Right renal pelvis (tissue), 4 donors: ENCODE results near the gene TMEM117. TPM values are rescaled to one million over a fixed set of nuclear protein-coding genes. Genes with fewer than 3 reads are reported as not detected.

Experiments
- DNase-seq, 4 donors: peaks; one replicate each; pipeline ENCODE4 v3.0.0-alpha.2; 2013; ENCODE audit warnings: low read depth in 4 of 4, low spot score in 3 of 4, missing footprints in 1 of 4
- polyA plus RNA-seq, 4 donors: library from polyadenylated mRNA; unstranded; fragments of 120-200 nt; gene quantifications; one replicate each; pipeline ENCODE4 v1.2.1, GENCODE V29; 2013; ENCODE audit not compliant: insufficient read length in 4 of 4

TMEM117 gene
- polyA plus RNA-seq, 4 donors, result 12.1 to 16.4 (median 15.2) TPM

DNA sequence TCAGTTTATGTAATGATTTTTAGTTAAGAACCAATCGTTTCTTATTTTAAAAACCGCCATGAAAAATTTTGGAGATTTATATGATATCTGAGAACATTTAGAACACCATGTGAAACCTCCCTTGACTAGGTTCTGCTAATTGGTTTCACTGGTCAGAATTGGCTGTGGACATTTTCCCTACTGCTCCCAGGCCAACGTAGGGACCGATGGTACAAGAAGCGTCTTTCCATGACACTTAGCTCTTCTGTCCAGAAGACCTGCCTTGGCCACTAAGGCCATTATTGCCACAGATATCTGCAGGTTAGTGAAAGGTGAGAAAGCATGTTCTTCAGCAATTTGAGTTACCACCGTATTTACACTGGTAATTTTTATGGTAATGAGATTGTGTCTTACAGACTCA is 424.0 kb downstream of the TMEM117 start:
- DNase-seq, result no peak

DNA sequence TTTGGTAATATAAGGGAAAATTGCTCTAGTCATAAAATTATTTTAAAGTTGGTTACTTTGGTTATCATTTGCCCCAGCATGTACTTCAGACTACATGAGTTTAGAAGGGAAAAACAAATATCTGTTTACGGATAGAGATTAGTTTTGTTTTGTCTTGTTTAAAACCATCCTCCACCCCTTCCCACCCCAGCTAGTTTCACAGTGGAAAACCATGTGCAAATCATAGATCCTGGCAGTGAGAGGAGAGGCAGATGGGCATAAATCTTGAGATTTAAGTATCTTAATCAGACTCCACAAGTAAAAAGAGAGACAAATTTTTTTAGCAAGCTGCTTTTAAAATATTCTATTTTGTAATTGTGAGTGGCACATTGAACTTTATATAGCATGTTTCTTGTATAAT is 424.7 kb downstream of the TMEM117 start:
- DNase-seq, result no peak

DNA sequence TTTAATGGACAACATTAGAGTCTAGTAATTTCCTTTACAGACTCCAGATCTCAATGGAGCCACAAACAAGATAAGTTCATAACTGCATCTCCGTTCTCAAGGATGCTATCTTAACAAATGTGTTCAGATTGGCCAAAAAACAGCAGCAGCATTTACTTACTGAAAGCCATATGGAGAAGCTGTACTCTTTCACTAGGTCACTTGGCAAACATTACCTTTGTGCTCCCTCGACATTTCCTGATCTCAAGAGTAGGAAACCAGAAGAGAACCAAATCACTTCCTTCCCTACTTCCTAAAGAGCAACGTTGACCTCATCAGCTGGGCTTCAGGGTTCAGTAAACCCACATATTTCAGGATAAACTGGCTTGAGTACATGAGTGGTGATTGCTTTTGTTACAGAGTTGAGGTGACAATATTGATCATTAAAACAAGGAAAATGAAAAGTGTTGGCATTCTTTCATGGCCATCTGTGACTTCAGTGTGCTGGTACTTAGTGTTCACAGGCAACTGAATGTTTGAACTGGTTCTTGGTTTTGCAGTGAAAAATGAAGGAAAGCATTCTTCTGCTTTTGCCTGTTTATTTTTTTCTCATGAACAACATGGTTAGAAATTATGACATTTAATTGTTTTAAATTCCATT is 449.6 kb downstream of the TMEM117 start:
- DNase-seq, result no peak

DNA sequence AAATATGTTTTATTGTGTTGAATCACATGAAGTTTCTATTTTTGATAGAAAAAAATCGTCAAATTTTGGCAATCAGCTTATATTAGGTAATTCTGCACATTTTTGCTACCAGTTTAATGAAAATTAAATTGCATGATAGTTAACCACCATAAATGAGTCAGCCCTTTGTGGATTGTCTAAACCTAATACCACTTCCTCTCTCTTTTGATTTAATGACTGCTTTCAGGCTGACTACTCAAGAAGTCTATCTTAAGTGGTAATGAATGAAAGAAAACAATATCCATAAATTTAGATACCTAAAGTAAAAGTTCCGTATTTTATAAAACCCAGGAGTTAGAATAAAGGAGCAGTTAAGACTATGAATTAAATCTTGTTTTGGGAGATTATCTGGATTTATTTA is 450.5 kb downstream of the TMEM117 start:
- no peak for DNase-seq

DNA sequence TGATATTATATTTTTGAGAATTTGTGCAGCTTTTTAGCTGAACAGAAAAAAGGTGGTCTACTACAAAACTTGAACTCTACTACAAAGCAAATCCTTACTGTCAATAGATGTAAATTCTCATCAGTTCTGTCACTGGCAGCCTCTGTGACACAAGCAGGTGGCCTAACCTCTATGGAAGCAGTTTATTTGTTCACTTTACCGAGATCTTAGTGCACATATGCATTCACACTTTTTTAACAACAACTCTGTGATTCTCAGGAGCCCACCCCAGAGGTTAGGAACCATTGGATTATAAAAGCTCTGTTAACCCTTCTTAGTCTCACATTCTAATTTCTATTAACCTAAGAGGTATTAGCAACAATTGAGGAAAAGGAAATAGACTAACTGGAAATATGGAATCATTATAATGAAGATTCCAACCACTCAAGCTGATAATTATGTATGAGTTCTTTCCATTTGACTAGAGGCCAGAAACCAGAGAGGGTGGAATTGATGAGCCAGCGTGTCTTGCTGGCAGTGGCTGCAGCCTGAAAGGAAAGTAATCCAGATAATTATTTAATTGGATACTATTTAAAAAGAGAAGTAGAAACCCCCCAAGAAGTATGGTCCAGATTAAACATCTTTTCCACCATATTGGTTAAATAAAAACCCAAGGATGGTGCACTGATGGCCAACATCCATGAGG is 451.1 kb downstream of the TMEM117 start:
- no peak for DNase-seq

DNA sequence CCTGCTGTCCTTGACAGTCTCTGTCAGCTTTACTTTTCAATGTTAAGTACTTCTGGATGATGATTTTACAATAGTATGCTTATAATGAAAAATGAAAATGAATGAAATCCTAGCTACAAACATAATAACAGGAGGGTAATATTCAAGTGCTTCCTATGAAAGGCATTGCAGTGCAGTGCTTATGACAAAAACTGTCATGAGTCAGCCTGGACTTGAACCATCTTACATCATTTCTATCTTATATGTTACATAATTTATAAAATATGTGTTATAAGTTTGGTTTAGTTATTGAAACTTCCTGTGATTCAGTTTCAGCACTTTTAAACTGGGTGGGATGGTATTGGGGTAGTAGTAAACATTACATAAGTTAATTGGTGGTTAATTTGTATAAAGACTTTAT is 451.7 kb downstream of the TMEM117 start:
- DNase-seq, result no peak

DNA sequence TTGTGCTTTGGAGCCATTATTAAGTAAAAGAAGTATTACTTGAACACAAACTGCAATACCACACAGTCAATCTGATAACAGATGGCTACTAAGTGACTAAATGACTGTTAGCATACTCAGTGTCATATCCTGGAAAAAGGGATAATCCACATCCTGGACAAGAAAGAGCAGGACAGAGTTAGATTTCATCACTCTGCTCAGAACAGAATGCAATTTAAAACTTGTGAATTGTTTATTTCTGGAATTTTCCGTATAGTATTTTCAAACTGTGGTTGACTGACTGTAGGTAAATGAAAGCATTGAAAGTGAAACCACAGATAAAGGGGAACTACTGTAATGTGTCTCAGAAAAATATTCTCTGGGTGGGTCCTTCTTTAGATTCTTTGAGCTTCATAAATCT is 458.8 kb downstream of the TMEM117 start:
- DNase-seq, result no peak

DNA sequence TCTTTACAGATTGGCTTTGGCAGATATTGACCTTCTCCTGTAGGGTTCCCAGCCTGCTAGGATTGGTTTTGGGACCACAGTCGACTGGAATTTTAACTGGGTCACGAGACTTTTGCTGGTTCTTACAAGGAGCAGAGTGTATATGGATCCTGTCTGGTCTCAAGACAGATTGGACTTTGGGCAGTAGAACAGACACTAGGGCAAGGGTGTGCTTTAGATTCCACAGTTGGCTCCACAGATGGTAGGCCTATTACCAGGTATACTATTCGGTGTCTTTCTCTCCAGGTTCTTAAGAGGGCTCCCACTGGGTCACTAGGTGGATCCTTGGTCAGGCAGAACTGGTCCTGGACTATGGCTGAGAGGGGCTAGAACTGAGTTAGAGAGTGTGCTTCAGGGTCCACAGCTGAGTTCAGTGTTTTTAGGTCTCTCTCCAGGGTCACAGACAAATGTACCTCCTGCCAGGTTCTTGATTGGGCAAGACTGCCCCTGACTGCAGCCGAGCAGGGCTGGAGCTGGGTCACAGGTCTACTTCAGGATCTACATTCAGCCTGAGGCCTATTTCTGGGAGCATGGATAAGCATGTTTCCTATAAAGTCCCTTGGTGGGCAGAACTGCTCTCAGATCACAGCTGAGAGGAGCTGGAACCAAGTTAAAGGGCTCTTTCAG is 460.2 kb downstream of the TMEM117 start:
- DNase-seq, result no peak

DNA sequence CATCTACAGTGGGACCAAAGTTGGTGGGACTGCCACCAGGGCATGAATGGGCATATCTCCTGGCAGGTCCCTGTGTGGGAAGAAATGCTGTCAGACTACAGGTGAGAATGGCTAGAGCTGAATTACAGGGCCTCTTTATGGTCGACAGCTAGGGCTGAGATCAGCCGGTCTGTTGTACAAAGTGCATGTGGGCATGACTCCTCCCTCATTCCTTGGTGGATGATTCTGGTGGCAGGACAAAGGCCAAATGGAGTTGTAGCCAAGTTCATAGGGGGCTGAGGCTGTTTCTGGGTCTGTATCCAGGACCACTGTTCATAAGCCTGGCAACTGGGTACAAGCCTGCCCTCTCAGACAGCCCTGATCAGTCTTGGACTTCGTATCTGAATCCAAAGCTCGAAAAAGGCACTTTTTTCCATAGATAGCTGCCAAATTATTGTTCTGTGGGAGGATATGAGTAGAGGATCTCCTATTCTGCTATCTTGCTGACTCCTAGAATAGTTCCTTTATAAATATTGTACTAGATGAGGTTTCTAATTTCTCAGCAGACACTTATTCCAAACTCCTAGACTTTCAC is 460.8 kb downstream of the TMEM117 start:
- no peak for DNase-seq

DNA sequence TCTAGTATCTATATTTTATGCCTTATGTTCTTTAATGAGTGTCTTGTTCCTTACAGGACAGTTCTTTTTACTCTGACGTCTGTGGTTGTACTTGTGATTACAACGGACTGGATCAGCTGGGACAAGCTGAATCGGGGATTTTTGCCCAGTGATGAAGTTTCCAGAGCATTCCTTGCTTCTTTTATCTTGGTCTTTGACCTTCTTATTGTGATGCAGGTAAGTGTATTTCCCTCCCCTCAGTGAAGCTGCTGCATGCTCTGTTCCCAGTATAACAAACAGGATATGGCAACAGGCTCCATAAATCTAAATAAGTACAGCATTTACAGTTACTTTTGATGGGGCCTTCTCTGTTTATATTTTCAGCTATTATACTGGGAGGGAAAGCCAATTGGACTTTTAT is 463.6 kb downstream of the TMEM117 start:
- no peak for DNase-seq

DNA sequence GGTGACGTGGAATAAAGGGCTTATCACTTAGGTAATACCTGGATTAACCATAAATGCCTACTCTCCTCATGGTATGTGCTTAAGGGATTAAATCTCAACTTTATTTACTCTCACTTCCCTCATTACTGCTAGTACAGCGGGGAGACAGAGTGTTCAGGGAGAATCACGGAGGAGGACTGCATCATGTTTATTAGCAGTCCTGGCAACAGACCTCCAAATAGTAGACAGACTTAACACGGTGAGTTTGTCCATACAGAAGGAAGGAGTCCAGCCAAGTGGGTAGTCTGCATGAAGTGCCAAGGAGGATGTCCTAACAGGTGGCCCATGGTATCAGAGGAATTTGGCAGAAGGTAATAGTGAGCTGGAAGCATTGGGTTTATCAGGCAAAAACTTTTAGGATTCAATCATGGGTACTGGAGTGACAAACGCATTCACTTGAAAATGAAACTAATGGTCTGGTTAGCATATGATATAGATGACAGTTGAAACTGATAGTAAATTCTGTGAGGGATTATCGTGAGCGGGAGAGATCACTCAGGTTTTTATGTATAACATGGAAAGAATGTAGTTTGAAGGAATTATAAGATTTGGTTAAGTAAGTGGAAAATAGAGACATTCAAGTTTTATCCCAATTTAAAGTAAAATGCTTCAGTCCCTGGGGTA is 471.8 kb downstream of the TMEM117 start:
- DNase-seq, result no peak

DNA sequence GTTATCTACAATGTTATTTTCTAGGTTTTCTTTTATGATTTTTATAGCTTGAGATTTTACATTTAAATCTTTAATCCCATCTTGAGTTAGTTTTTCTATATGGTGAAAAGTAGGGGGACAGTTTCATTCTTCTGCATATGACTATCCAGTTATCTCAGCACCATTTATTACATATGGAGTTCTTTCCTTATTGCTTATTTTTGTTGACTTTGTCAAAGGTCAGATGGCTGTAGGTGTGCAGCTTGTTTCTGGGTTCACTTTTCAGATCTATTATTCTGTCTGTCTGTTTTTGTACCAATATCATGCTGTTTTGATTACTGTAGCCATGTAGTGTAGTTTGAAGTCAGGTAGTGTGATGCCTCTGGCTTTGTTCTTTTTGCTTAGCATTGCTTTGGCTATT is 477.3 kb downstream of the TMEM117 start:
- DNase-seq, result no peak

DNA sequence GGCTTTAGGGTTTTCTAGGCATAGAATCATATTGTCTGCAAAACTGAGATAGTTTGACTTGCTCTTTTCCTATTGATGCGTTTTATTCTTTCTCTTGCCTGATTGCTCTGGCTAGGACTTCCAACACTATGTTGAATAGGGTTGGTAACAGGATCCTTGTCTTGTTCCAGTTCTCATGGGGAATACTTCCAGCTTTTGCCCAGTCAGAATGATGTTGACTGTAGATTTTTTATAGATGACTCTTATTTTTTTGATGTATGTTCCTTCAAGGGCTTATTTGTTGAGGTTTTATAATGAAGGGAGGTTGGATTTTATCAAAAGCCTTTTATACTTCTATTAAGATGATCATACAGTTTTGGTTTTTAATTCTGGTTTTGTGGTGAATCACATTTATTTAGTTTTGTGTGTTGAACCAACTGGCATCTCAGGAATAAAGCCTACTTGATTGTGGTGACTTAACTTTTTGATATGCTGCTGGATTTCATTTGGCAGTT is 478.2 kb downstream of the TMEM117 start:
- DNase-seq, result no peak

DNA sequence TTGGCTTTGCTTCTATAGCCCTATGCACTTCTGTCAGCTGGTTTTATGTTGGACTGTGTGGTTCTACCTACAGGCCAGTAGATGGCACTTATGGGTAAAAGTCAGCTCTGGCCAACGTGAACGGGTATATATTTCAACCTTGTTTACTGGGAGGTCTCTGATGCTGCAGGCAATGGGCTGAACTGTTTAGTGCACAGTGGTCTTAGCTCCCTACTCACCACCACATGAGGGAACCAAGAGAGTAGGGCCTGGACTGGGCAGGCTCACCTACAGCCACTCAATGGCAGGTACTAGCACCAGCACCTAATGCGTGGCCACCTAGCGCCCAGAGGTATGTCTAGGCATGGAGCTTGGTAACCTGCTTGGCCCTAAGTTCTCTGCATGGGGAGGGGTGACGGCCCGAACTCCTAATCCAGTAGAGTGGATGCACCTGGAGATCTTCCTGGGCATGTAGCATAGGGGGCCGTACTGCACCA is 481.8 kb downstream of the TMEM117 start:
- DNase-seq, result peak in 2 of 4 donors; percentile 9 to 20

DNA sequence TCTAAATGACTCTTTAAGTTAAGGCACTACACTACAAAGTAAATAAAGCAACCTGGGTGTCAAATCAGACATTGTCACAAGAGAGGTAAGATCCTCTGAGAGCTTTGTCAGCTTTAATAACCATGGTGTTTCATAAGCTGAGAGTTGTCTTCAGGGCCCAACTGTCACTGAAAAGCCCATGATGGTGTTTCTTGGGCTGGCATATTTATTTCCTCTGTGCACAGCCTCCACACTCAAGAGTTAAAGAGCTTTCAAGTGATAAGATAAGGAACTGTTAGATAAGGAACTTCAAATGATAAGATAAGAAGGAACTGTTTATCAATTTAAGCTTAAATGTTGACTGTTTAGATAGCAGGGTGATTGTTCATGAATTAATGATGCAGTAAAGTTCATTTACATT is 495.4 kb downstream of the TMEM117 start:
- no peak for DNase-seq

DNA sequence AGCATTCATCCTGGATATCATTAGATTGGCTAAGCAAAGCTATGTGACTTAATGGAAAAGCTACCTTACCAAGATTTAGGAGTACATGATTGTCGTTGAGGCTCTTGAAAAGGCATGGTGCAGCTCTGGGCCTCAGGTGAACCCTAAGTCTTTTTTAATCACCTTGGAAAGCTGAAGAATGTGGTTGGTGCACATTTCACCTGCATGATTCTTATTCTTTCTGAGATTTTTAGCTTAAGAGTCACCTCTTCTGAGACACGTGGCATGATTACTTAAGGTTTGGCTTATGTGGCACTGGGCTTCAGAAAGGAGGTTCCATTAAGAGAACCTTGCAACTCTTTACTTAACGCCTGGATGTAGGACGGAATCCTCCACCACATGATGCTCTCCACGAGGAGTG is 498.5 kb downstream of the TMEM117 start:
- DNase-seq, result no peak

DNA sequence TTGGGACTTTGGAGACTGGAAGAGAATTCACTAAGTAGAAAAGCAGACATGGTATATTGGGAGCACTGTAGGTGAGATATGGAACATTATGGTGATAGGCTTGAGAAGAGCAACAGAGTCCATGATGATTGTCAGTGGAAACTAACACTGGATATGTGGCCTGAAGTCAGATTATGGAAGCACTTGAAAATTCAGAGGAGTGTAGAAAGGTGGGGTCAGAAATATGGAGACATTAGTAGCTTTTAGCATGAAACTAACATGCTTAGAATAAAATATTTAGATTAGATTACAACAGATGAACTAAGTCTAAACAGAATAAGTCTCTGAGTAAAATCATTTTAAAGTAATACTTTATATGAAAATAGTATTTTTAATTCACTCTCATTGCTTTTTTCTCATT is 499.1 kb downstream of the TMEM117 start:
- no peak for DNase-seq

DNA sequence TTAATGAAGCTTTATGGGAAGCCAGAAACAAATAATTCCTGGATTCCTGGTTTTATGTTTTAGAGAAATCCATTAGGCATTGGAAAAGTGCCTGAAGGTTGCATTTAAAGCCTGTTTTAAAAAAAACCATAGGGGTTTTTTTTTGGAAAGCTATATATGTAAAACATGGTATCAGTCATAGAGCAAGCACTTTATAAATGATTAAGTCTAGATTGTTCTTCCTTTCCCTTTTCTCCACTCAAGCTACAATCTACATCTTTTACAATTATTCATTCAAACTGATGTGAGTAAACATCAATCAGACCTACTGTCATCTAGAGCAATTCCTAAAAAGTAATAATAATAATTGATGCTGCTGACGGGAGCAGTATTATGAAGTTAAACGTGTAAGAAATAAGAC is 500.7 kb downstream of the TMEM117 start:
- DNase-seq, result no peak

DNA sequence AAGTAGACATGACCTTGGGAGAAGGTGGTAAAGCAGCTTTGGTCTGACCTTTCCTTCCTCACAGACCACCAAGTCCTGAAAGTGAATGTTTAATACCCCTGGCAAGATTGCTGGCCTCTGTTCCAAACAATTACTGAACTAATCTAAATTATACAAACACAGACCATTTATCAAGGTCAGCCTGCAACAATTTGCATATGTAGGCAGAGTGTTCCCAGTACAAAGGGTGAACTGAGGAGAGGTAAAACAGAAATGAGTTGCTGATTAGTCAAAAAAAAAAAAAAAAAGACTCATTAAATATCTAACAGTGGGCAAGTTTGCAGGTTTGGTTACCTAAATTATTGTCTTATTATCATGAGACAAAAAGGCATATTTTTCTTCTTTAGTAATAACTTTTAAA is 506.5 kb downstream of the TMEM117 start:
- no peak for DNase-seq

DNA sequence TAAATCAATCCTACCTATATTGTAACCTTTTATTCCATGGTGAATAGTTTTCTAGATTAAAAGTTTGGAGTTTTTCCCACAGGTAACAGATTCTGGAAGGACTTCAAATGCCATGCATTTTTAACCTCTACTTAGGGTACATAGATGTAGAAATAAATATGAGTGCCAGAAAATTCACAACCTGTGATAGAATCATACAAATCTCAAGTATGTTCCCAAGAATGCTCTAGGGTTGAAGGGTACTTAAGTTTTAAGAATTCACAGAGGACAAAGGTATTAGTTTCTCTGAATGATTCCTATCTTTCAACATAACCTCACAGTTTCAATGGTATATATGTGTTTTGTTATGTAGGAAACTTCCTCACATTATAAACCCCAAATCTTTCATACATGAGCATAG is 511.3 kb downstream of the TMEM117 start:
- DNase-seq, result no peak

DNA sequence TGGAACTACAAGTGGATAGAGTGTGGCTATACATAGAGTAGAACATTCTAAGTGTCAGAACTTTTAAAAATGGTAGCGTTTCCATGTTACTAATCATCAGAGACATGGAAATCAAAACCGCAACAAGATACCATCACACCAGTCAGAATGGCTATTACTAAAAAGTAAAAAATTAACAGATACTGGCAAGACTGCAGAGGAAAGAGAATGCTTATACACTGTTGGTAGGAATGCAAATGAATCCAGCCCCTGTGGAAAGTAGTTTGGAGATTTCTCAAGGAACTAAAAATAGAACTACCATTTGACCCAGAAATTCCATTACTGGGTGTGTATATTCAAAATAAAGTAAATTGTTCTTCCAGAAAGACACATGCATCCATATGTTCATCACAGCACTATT is 521.6 kb downstream of the TMEM117 start:
- no peak for DNase-seq
